Fibroblast of skin of left biceps (primary cell): ENCODE data around the gene NDE1.

ENCODE experiments used
- DNase-seq, 2 experiments: peaks; one replicate each; pipeline ENCODE4 v3.0.0-alpha.2; 2013; ENCODE audit warnings: low read depth in 2 of 2

NDE1 gene

GRCh38 chr16:15768201-15768600 is 118.2 kb downstream of the NDE1 start:
- no peak for DNase-seq

DNA sequence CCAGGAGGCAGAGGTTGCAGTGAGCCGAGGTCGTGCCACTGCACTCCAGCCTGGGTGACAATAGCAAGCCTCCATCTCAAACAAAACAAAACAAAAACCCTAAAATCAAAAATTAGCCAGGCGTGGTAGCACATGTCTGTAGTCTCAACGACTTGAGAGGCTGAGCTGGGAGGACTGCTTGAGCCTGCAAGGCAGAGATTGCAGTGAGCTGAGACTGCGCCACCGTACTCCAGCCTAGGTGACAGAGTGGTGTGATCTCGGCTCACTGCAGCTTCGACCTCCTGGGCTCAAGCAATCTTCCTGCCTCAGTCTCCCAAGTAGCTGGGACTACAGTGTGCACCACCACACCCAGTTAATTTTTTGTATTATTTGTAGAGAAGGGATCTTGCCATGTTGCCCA is 119.2 kb downstream of the NDE1 start:
- DNase-seq: no peak

DNA sequence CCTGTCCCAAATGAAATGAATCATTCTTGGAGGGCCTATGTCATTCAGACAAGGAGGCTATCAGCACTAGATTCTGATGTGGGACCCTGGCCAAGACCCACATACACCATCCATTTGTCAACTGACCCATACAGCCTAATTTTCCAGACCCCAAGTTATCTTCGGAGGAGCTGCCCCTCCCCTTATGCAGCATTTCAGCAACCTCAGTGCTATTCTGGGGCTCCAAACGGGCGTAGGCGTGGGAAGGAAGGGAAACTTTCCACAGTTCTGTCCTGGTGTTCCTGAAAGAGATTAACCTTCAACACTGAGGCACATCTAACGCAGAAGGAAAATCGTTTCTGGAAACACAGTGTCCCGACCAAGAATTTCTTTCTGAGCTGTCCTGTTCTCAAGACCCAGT is 120.1 kb downstream of the NDE1 start:
- no peak for DNase-seq

DNA sequence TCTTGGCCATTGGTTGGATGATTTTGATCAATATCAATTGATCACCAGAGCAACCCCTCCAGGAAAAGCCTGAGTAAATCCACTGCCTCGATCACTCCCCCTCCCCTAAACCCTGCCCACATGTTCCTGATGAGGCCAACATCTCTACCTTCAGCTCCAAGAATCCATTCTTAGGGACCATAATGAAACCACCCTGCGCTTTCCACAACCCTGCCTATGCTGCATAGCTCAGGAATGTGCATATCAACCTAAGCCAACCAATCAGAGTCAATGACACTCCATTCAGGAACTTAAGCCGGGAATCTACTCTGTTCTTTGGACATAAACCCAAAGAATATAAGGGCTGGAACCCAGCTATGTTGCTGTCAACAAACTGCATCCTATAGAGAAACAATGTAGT is 120.5 kb downstream of the NDE1 start:
- DNase-seq: peak in 1 of 2 experiments; percentile 2

DNA sequence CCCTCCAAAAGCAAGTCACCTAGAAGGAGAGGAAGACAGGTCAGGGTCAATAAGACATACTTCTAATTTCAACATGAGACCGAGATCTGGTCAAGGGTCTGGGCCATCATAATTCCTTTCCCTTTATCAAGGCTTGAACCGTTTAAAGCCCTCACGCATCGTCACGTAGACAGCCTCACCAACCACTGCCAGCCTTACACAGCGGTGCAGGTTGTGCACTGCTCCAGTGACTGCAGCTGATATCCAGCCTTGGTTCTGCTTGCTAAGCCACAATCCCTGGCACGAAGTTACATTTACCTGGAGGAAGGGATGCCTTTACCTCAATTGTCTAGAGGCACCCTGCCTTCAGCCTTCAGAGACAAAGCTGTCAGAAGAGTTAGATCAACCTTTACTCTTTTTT is 121.6 kb downstream of the NDE1 start:
- no peak for DNase-seq

DNA sequence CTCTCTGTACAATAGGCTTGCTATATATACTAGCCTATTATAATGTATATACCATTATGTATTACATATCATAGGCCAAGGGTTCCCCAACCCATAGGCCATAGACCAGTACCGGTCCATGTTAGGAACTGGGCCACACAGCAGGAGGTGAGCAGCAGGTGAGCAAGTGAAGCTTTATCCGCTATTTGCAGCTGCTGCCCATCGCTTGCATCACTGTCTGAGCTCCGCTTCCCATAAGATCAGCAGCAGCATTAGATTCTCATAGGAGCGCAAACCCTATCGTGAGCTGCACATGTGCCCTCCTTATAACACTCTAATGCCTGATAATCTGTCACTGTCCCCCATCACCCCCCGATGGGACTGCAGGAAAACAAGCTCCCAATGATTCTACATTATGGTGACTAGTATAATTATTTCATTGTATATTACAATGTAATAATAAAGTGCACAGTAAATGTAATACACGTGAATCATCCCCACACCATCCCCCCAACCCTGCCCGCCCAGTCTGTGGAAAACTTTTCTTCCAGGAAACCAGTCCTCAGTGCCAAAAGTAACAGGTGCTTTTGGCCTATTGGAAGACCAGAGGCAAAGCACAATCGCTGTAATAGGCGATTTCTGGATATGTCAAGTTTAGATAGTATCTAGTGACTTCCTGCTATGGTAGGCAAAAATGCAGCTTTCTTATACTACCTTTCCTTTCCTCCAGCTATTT is 122.7 kb downstream of the NDE1 start:
- no peak for DNase-seq

DNA sequence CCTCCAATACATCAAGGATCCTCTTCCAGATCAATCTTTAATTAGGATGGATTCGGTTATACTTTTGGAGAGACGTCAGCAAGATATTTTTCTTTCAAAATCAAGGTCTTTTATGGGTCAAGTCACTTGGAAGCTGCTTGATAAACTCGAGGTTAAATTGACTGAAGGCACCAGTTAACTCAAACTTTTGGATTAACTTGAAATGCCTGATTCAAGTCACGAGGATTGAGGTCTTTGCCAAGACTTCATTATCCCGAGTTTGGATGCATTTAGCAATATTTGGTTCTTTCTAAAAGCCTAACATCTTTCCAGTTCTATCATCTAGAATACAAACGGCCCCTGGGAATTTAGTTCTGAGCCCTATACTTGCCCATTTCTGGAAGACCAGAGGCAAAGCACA is 123.9 kb downstream of the NDE1 start:
- DNase-seq: no peak

DNA sequence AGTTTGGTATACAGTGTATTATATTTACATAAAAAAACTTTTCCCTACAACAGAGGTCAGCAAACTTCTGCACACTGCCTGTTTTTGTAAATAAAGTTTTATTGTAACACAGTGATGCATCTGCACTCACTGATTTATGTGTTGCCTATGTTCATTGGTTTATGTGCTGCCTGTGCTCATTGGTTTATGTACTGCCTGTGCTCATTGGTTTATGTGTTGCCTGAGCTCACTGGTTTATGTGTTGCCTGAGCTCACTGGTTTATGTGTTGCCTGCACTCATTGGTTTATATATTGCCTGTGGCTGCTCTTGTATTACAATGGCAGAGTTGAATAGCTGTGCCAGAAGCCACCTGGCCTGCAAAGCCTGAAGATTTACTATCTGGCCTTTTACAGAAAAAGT is 125.2 kb downstream of the NDE1 start:
- no peak for DNase-seq

DNA sequence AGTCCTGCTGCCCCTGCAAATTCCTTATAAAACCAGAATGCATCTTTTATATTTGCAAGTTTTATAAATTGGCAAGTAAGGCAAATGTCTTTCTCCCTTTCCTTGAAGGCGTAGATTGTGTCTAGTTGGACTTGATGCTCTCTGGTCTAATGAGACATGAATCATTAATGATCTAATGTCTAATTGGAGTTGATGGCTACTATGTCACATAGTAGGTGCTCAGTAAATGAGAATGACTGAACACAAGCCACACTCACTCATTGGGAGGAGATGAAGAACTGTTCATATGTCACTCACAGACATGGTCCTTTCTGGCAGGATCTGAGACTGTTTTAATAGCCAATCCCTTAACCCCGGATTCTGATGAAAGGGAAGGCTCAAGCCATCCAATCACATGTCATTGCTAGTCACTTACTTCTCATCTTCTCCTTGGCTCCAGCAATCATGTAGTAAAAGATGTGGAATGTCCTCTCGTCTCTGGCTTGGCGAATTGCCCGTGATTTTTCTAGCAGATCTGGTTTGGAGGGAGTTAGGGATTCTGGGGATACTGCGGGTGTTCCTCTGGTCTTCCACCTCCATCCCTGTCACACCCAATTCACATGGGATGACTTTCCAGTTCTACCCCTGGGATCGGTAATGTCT is 125.7 kb downstream of the NDE1 start:
- DNase-seq: no peak
